Thoracic aorta (tissue), 2 donors: ENCODE results near the gene ARFGAP1. TPM values are rescaled to one million over a fixed set of nuclear protein-coding genes. Genes with fewer than 3 reads are reported as not detected.

Experiments
- ATAC-seq: fragments of 150-250 bp; one replicate; pipeline ENCODE4 v1.8.0; 2017; ENCODE audit warnings: low read depth; ENCODE audit not compliant: insufficient number of reproducible peaks, low FRiP score
- DNase-seq: peaks from one replicate; pipeline ENCODE4 v3.0.0-alpha.2; 2020; ENCODE audit warnings: low spot score
- H3K27ac ChIP-seq, 2 donors: fragments of 200-600 bp; sonication (generic); 1 replicate in 1 of 2; 2 replicates in 1 of 2; pipeline ENCODE4 v1.5.1; 2016; ENCODE audit warnings: mild to moderate bottlenecking in 2 of 2, moderate library complexity in 2 of 2
- H3K27me3 ChIP-seq: fragments of 200-600 bp; sonication (generic); replicated peaks from 2 replicates; pipeline ENCODE4 v1.6.0; 2016; ENCODE audit warnings: mild to moderate bottlenecking; ENCODE audit not compliant: insufficient read depth
- H3K36me3 ChIP-seq: fragments of 200-600 bp; sonication (generic); one replicate; pipeline ENCODE4 v1.5.1; 2016
- H3K4me1 ChIP-seq, 2 donors: fragments of 200-600 bp; sonication (generic); 1 replicate in 1 of 2; 2 replicates in 1 of 2; pipeline versions ENCODE4 v1.5.1 to v1.6.0; 2016; ENCODE audit warnings: low read depth in 2 of 2, mild to moderate bottlenecking in 1 of 2; ENCODE audit not compliant: control insufficient read depth in 1 of 2
- H3K4me3 ChIP-seq: fragments of 200-600 bp; sonication (generic); 2 replicates; pipeline ENCODE4 v1.5.1; 2016; ENCODE audit warnings: mild to moderate bottlenecking
- H3K9me3 ChIP-seq: fragments of 200-600 bp; sonication (generic); 2 replicates; pipeline ENCODE4 v1.5.1; 2016
- total RNA-seq, 2 donors: library from RNA; depleted of rRNA; stranded (reverse); fragments of >200 nt; gene quantifications; one replicate each; pipeline versions ENCODE4 v1.1.0 to v1.2.3, GENCODE V29; 2016
- TF ChIP-seq, protein P1 (sequence below): fragments of 200-600 bp; sonication (generic); IDR thresholded peaks from one replicate; pipeline ENCODE4 v1.5.1; 2019; ENCODE audit warnings: antibody characterized with exemption

ARFGAP1 gene
- total RNA-seq, 2 donors from 2014 or later, result 110 to 119 TPM

DNA sequence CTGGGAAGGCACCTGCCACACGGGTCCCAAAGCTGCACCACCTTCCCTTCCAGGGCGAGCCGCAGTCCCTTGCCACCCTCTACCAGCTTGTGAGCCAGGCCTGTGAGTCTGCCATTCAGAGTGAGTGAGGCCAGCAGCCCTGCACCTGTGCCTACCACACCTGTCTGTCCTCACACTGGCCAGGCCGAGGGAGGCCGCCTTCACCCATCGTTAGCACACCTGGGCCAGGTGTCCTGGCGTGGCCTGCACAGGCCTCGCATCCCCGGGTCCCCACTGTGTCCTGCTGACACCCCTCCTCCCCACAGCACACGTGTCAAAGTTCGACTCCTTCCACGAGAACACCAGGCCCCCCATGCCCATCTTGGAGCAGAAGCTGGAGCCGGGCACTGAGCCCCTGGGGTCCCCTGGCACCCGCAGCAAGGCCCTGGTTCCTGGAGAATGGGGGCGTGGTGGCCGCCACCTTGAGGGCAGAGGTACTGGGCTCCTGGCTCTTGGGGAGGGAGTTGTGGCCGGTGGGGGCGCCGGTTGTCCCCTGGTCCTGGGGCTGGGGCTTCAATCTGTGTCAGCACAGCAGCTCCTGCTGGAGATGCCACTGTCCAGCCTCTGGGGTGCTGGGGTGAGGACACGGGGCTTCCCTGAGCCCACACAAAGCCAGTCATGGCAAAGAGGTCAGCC, 55.5 kb downstream of the ARFGAP1 start:
- Histone ChIP-seq H3K27me3 (no peaks in the 10 kb centered on the region), H3K4me3 (no peak overlapping the region), H3K4me1 (no peaks in the 10 kb centered on the region), H3K36me3 (no peaks in the 10 kb centered on the region), H3K9me3 (no peaks in the 10 kb centered on the region), H3K27ac (no peak overlapping the region)
- TF ChIP-seq, protein P1, sequence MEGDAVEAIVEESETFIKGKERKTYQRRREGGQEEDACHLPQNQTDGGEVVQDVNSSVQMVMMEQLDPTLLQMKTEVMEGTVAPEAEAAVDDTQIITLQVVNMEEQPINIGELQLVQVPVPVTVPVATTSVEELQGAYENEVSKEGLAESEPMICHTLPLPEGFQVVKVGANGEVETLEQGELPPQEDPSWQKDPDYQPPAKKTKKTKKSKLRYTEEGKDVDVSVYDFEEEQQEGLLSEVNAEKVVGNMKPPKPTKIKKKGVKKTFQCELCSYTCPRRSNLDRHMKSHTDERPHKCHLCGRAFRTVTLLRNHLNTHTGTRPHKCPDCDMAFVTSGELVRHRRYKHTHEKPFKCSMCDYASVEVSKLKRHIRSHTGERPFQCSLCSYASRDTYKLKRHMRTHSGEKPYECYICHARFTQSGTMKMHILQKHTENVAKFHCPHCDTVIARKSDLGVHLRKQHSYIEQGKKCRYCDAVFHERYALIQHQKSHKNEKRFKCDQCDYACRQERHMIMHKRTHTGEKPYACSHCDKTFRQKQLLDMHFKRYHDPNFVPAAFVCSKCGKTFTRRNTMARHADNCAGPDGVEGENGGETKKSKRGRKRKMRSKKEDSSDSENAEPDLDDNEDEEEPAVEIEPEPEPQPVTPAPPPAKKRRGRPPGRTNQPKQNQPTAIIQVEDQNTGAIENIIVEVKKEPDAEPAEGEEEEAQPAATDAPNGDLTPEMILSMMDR, result no peak
- DNase-seq, result no peak
- ATAC-seq, result no peak

DNA sequence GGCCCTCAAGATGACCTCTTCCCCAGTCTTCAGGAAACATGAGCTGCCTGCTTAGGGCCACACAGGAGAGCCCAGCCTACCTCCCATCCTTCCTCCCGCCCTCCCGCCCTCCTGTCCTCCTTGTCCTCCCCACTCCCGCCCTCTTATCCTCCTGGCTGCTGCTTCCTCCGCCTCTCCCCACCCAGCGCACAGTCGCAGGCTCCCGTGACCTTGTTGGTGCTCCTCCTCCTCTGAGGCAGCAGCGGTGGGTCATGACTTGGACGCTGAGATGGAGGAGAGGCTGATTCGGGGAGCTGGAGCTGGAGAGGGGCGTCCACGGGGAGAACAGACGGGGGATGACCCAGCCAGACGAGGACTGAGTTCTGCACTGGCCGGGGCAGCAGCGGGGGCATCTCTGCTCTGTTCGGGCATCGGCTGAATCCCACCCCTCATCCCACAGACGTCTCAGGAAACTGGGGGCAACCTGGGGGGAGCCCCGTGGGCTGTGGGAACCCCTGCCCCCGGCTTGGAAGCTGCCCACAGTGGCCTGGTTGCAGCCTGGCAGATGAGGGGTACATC, 56.2 kb downstream of the ARFGAP1 start:
- Histone ChIP-seq H3K9me3 (no peaks in the 10 kb centered on the region), H3K4me3 (no peak overlapping the region), H3K4me1 (no peaks in the 10 kb centered on the region), H3K27ac (no peak overlapping the region), H3K27me3 (no peaks in the 10 kb centered on the region), H3K36me3 (no peaks in the 10 kb centered on the region)
- TF ChIP-seq, protein P1, result no peak
- DNase-seq (no peak), ATAC-seq (no peak)

DNA sequence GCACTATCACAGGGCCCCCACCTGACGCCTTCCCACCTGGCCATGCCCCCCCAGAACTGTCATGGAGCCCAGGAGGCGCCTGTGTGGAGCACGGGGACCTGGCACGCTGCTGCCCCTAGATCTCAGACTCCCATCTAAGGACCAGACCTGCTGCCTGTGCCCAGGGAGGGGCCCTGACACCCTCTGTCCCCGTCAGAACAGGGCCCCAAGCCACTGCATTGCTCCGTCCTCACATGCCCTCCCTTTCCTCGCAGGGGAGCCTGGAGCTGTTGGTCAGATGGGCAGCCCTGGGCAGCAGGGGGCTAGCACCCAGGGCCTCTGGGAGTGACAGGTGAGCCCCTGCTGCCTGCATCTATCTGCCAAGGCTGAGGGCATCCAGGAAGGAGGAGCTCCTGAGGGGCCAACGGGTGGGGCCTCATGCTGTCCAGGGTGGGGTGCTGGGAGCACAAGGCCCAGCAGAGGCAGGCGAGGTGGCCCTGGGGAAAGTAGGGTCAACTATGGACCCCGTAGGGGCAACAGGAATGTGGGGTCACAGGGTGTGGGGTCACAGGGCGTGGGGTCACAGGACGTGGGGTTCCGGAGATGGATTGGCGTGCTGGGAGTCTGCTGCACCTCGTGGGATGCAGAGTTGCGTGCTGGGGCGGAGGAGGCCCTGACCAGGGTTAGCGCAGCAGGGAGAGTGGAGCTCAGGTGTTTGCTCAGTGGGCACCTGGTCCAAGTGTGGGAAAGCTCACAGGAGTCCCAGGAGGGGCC, 56.9 kb downstream of the ARFGAP1 start:
- H3K27ac ChIP-seq, result no peak overlapping the region
- ATAC-seq (no peak), DNase-seq (no peak)
- H3K27me3 ChIP-seq, result no peaks in the 10 kb centered on the region
- no peak overlapping the region for H3K4me3 ChIP-seq
- TF ChIP-seq, protein P1, result no peak
- no peaks in the 10 kb centered on the region for H3K36me3 ChIP-seq
- H3K4me1 ChIP-seq, result no peaks in the 10 kb centered on the region
- no peaks in the 10 kb centered on the region for H3K9me3 ChIP-seq

DNA sequence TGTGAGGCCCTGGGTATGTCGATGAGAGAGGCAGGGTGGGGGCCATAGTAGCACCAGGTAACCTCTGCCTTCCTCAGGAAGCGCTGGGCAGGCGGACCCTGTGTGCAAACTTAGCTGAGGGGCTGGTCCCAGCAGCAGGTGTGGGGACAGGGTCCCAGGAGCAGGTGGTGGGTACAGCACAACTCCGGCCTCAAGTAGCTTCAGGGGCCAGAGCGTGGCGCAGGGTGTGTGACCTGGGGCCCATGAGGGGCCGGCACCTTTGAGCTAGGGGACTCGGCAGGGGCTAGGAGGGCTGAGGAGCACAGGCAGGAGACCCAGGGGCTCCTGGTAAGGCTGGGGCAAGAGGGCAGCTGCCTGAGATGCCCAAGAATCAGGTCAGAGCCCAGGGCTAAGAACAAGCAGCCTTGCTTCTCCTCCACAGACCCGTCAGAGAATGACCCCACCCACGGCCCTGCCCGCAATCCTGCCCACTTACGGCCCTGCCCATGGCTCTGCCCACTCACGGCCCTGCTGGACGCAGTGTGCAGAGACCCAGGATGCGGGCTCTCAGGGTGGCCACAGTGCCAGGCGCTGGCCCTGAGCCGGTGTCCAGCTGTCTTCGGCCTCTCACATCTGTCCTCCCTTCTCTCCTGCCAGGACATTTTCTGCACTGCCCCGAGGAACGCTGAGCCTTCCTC, 57.6 kb downstream of the ARFGAP1 start:
- no peak for DNase-seq
- TF ChIP-seq, protein P1, result no peak
- no peaks in the 10 kb centered on the region for H3K27me3 ChIP-seq

DNA sequence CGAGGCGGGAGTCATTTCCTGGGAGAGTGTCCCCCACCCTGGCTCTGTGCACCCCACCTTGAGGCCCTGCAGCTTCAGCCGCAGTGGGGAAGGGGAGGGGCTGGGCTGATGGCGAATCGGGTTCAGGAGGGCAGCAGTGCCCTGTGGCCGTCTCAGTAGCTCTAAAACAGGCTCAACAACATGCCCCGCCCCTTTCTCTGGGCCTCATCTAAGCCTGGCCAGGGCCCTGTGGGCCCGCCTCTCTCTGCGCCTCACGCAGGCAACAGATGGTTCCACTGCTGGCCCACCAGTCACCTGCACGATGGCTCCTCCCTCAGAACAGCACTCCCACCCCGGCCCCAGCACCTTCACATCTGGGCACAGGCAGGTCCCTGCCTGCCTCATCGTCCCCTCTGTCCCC, 58.3 kb downstream of the ARFGAP1 start:
- Histone ChIP-seq H3K9me3 (no peaks in the 10 kb centered on the region), H3K4me3 (no peak overlapping the region), H3K36me3 (no peaks in the 10 kb centered on the region), H3K27me3 (no peaks in the 10 kb centered on the region), H3K27ac (no peak overlapping the region), H3K4me1 (no peaks in the 10 kb centered on the region)
- TF ChIP-seq, protein P1, result no peak
- ATAC-seq (no peak), DNase-seq (no peak)

More for the DNA sequence above, 57.6 kb downstream of the ARFGAP1 start:
- Histone ChIP-seq H3K9me3 (no peaks in the 10 kb centered on the region), H3K36me3 (no peaks in the 10 kb centered on the region), H3K27ac (no peak overlapping the region), H3K4me3 (no peak overlapping the region), H3K4me1 (no peaks in the 10 kb centered on the region)
- ATAC-seq, result no peak
